Measurements from ENCODE around the gene EFCAB5. TPM values are rescaled to one million over a fixed set of nuclear protein-coding genes. Genes with fewer than 3 reads are reported as not detected.

Gene EFCAB5
- total and polyA plus RNA-seq, 4 donors, result under 0.01 to 0.05 TPM; not detected in 2

DNA sequence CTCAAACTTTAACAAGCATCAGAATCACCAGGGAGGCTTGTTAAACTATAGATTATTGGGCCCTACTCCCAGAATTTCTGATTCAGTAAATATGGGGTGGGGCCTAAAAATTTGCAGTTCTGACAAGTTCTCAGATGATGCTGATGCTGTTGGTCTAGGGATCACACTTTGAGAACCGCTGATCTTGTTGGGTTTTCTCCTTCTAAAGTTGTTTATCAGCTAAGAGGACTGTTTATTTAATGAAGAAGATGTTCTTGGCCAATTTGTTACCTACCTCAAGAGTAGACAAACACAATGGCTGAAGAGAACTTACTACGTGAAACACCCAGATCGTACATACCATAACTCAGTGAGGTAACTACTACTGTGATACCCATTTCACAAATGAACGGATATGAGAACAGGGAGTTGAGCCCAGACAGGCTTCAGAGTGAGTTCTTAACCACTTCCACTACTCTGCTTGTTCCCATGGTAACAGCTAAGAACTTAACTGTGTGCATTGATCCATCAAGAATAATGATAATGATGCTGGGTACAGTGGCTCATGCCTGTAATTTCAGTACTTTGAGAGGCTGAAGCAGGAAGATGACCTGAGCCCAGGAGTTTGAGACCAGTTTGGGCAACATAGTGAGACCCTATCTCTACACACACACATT lies 89.9 kb downstream of the EFCAB5 start:
- 91% methylated on average over 4 of the region's 4 CpGs for WGBS
- DNase-seq (ENCODE audit: low spot score), result no peak

GRCh38 chr17:30035369-30035768 lies 93.9 kb downstream of the EFCAB5 start:
- 74% methylated on average over 2 of the region's 2 CpGs for WGBS
- no peak overlapping the region for H3K9ac ChIP-seq (ENCODE audit: low read depth in 1 of 2, low read length in 2 of 2)
- no peaks in the 10 kb centered on the region for H3K36me3 ChIP-seq (ENCODE audit: control insufficient read depth in 4 of 4, insufficient read depth in 3 of 4, low read depth in 1 of 4, low read length in 3 of 4)
- H3K9me3 ChIP-seq (ENCODE audit: control insufficient read depth in 4 of 4, low read length in 3 of 4), result no peaks in the 10 kb centered on the region
- H3K4me1 ChIP-seq (ENCODE audit: control insufficient read depth in 4 of 4, insufficient read depth in 4 of 4, low read length in 3 of 4), result no peaks in the 10 kb centered on the region
- no peak for DNase-seq (ENCODE audit: low spot score)
- no peaks in the 10 kb centered on the region for H3K27me3 ChIP-seq (ENCODE audit: control insufficient read depth in 4 of 4, insufficient read depth in 4 of 4, low read length in 3 of 4)
- H3K27ac ChIP-seq (ENCODE audit: low read depth in 1 of 2, low read length in 2 of 2), result no peak overlapping the region
- TF ChIP-seq GABPA (IDR thresholded peaks at IDR 0.05 in 1 of 2, conservative IDR thresholded peaks at IDR 0.05 in 1 of 2) (no peak), ZBTB33 (IDR thresholded peaks at IDR 0.05) (no peak), FOXA2 (IDR thresholded peaks at IDR 0.05) (no peak), HNF4G (IDR thresholded peaks at IDR 0.05) (no peak), RAD21 (IDR thresholded peaks at IDR 0.05) (no peak), CTCF (IDR thresholded peaks at IDR 0.05; ENCODE audit: low read depth, low read length, missing input control) (no peak), HNF4A (conservative IDR thresholded peaks at IDR 0.05) (no peak), SP1 (IDR thresholded peaks at IDR 0.05) (no peak), FOXA1 (IDR thresholded peaks at IDR 0.05) (no peak), EGR1 (IDR thresholded peaks at IDR 0.05; ENCODE audit: low read depth in 2 of 2) (no peak), RXRA (IDR thresholded peaks at IDR 0.05) (no peak), JUND (IDR thresholded peaks at IDR 0.05) (no peak), TAF1 (conservative IDR thresholded peaks at IDR 0.05) (no peak), NR2F2 (IDR thresholded peaks at IDR 0.05) (no peak), YY1 (IDR thresholded peaks at IDR 0.05) (no peak)
- TF ChIP-seq, protein P1, sequence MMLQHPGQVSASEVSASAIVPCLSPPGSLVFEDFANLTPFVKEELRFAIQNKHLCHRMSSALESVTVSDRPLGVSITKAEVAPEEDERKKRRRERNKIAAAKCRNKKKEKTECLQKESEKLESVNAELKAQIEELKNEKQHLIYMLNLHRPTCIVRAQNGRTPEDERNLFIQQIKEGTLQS (IDR thresholded peaks at IDR 0.05), result no peak
- TF ChIP-seq, protein P2, sequence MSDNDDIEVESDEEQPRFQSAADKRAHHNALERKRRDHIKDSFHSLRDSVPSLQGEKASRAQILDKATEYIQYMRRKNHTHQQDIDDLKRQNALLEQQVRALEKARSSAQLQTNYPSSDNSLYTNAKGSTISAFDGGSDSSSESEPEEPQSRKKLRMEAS (IDR thresholded peaks at IDR 0.05), result no peak
- TF ChIP-seq, protein P3, sequence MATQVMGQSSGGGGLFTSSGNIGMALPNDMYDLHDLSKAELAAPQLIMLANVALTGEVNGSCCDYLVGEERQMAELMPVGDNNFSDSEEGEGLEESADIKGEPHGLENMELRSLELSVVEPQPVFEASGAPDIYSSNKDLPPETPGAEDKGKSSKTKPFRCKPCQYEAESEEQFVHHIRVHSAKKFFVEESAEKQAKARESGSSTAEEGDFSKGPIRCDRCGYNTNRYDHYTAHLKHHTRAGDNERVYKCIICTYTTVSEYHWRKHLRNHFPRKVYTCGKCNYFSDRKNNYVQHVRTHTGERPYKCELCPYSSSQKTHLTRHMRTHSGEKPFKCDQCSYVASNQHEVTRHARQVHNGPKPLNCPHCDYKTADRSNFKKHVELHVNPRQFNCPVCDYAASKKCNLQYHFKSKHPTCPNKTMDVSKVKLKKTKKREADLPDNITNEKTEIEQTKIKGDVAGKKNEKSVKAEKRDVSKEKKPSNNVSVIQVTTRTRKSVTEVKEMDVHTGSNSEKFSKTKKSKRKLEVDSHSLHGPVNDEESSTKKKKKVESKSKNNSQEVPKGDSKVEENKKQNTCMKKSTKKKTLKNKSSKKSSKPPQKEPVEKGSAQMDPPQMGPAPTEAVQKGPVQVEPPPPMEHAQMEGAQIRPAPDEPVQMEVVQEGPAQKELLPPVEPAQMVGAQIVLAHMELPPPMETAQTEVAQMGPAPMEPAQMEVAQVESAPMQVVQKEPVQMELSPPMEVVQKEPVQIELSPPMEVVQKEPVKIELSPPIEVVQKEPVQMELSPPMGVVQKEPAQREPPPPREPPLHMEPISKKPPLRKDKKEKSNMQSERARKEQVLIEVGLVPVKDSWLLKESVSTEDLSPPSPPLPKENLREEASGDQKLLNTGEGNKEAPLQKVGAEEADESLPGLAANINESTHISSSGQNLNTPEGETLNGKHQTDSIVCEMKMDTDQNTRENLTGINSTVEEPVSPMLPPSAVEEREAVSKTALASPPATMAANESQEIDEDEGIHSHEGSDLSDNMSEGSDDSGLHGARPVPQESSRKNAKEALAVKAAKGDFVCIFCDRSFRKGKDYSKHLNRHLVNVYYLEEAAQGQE (IDR thresholded peaks at IDR 0.05), result no peak
- no peak overlapping the region for H3K4me3 ChIP-seq (ENCODE audit: low read depth in 1 of 3, low read length in 3 of 3)

More for the DNA sequence above, 89.9 kb downstream of the EFCAB5 start:
- Histone ChIP-seq H3K27ac (ENCODE audit: low read depth in 1 of 2, low read length in 2 of 2) (no peak overlapping the region), H3K9me3 (ENCODE audit: control insufficient read depth in 4 of 4, low read length in 3 of 4) (no peaks in the 10 kb centered on the region), H3K4me1 (ENCODE audit: control insufficient read depth in 4 of 4, insufficient read depth in 4 of 4, low read length in 3 of 4) (no peaks in the 10 kb centered on the region), H3K9ac (ENCODE audit: low read depth in 1 of 2, low read length in 2 of 2) (no peak overlapping the region), H3K36me3 (ENCODE audit: control insufficient read depth in 4 of 4, insufficient read depth in 3 of 4, low read depth in 1 of 4, low read length in 3 of 4) (no peaks in the 10 kb centered on the region), H3K4me3 (ENCODE audit: low read depth in 1 of 3, low read length in 3 of 3) (no peak overlapping the region), H3K27me3 (ENCODE audit: control insufficient read depth in 4 of 4, insufficient read depth in 4 of 4, low read length in 3 of 4) (no peaks in the 10 kb centered on the region)
- TF ChIP-seq NR2F2 (IDR thresholded peaks at IDR 0.05) (no peak), YY1 (IDR thresholded peaks at IDR 0.05) (no peak), RAD21 (IDR thresholded peaks at IDR 0.05) (no peak), JUND (IDR thresholded peaks at IDR 0.05) (no peak), FOXA2 (IDR thresholded peaks at IDR 0.05) (no peak), ZBTB33 (IDR thresholded peaks at IDR 0.05) (no peak), RXRA (IDR thresholded peaks at IDR 0.05) (no peak), TAF1 (conservative IDR thresholded peaks at IDR 0.05) (no peak)
